DMS53 (cell line): ENCODE results near the gene NT5DC4.

Source experiments
- DNase-seq: peaks from one replicate; lab custom pipeline; 2025; lab: John Stamatoyannopoulos, UW

The NT5DC4 gene

DNA sequence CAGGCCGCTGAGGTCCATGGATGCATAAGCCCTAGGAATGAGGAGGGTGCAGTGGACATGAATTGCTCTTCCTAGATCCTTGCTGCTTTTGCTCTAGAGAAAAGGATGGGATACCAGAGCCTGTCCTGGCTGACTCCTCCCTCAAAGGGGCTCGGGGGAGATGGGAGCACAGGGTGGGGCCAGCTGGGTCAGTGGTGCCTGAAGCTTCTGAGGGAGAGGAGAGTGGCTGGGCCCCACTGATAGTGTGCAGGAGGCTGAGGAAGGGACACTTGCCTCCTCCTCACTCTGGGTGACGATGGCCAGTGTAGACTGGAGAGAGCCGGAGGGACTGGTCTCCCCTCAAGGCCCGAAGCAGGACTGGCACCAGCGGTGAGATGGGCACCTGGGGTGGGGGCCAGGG lies at the start of gene NT5DC4:
Gene NT5DC4 (plus strand): TSS at position 236 of the 400 bp plus-strand sequence. CDS start 60 bp downstream, at position 296.
- DNase-seq = no peak

DNA sequence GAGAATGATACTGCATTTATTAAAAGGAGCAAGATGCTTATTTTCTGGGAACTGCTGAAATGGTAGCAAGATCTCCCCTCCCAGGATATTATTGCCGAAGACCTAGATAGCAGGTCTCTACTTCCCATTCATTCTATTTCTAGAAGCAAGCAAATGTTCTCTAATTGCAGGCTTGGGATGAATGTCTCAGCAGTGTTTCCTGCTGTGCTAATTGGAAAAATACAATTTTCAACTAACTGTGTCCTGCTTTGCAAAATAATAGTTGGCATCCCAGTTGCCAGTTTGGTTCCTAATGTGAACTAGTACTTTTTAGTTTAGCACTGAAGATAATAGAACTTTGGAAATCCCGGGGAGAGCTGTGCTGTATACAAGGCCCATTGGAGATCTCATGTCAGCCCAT lies 49.0 kb upstream of the NT5DC4 start:
- no peak for DNase-seq

DNA sequence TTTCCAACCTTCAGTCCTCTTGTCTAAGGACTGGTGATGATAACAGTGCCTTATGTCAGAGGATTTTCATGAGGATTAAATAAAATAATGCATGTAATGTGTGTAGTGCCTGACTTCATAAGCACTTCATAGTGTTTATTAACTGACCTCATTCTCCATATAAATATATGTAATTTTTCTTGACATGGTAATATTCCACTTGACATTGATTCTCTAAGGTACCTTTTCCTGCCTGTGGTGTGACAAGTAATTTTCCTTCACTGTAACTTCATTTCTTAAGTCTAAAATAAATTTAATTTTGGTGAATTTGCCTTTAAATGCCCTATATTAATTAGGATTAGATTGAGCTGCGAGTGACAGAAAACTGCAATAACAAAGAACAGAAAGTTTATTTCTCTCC lies 47.8 kb upstream of the NT5DC4 start:
- no peak for DNase-seq

DNA sequence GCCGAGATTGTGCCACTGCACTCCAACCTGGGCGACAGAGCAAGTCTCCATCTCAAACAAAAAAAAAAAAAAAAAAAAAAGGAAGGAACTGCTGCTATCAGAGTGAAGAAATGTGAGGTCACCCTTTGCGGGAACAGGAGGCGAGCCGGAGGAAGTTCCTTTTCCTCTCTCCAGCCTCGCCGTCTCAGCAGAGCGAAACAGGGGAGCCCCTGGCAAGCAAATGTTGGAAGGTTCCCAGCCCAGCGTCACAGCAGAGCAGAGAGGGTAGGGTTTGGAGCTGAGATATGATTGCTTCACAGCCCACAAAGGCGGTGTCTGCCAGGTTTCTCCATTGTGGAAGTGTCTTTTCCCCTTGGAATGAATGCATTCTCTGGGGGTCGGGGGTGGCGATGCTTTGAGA lies 46.6 kb upstream of the NT5DC4 start:
- no peak for DNase-seq

DNA sequence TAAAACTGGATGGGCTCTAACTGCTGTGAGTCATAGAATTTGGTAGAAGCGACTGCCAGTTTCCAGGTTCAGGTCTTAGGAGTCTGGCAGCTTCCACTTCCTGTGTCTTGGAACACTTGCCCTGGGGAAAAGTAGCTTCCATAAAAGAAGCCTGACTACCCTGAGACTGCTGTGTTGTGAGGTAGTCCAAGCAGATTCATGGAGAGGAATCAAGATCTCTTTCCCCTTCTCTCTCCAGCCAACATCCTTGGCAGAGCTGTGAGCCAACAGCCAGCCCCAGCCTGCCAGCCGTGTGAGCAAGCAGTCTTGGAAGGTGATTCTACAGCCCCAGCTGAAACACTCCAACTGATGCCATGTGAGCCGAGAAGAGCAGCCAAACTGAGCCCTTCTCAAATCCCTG lies 41.3 kb upstream of the NT5DC4 start:
- no peak for DNase-seq

DNA sequence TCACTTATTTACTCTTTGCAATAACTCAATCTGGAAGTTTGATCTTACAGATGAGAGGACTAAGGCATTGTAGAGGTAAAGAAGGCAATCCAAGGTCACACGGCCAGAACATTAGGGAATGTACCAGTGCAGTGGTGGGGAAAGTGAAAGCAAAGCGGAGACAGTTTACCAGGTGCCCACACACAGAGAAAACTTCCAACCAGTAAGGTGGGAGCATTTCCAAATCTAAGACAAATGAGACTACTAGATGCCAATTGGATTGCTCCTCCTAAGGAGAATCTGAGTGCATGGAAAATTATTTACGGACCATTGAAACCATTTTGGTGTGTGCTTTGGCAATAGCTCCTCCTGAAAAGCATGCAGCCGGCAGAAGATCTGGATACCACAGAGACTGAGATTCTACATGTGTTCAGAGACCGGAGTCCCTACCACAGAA lies 40.1 kb upstream of the NT5DC4 start:
- no peak for DNase-seq

DNA sequence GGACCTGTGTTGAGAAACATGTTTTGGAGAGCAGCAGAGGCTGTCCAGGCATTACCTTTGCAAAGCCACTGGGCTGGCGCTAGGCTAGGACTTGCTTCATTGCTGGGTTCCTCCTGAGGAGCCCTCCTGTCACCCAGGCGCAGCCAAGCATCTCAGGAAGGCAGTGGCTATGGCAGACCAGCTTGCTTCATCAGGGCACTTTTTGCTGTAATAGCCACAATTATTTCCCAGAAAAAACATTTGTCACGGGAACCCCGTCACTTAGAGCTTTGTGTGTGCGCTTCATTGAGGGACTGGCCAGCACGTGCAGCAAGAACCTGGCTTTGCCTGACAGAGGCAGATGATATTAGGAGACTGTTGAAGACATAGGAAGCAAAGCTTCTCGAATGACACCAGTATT lies 38.7 kb upstream of the NT5DC4 start:
- DNase-seq = no peak

DNA sequence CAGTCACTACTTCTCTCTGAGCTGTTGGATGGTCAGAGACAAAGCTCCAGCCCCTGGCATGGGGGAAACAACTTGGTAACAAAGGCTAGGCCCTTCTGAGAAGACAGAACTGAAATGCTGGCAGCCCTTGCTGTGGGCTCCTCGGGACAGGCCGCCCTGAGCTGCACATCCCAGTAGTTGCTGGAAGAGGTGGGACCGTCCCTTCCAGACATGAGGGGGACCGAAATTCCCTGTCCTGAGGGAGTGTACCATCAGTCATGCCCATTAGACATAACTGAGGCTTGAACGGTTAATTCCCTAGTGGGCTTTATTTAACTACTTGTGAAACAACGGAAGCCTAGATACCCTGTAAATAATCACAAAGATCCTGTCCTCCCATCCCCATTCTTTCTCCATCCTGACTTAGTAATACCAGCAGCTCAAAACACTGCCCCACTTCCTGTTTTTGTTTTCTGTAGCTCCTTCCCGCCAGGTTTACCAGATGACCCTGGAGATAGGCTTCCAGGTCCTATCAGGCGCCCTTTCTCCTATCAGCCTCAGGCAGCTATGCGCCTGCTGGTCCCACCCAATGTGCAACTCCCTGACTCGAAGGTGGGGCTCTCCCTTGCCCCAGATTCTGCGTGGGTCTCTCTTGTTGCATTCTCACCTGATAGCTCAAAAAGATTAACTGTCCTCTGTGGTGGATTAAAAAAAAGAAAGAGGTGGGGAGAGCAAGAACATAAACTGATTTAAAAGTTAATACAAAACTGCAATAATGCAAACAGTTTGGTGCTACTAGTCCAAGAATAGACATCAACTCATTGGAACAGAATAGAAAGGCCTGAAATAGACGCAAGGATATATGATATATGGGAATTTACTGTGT lies 37.0 kb upstream of the NT5DC4 start:
- no peak for DNase-seq

DNA sequence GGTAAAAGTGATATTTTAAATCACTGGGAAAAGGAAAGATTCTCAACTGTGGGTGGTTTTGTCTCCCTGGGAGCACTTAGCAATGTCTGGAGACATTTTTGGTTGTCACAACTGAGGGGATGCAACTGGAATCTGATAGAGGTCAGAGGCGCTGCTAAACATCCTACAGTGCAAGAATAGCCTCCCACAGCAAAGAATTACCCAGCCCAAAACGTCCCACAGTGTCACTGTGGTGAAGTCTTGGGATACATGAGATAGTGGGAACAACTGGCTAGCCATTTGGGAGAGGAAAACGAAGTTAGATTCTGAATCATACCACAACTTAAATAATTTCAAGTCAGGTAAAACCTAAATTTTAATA lies 36.4 kb upstream of the NT5DC4 start:
- DNase-seq = no peak

DNA sequence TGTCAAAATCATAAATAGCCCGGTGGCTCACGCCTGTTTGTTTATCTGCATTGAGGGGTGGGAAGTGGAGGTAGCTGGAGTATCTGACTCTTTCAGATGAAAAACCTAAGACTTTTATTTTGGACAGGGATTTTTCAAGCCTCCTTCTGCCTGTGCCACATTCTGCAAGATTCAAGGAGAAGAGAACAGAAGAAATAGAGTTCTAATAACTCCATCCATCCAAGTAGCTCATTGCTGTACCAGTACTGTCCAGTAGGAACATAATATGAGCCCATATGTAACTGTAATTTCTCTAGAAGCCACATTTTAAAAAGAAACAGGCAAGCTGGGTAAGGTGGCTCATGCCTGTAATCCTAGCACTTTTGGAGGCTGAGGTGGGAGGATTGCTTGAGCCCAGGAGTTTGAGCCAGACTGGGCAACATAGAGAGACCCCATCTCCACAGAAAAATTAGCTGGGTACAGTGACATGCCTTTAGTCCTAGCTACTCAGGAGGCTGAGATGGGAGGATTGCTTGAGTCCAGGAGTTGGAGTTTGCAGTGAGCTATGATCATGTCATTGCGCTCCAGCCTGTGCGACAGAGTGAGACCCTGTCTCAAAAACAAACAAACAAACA lies 35.4 kb upstream of the NT5DC4 start:
- DNase-seq = peak; percentile 29

DNA sequence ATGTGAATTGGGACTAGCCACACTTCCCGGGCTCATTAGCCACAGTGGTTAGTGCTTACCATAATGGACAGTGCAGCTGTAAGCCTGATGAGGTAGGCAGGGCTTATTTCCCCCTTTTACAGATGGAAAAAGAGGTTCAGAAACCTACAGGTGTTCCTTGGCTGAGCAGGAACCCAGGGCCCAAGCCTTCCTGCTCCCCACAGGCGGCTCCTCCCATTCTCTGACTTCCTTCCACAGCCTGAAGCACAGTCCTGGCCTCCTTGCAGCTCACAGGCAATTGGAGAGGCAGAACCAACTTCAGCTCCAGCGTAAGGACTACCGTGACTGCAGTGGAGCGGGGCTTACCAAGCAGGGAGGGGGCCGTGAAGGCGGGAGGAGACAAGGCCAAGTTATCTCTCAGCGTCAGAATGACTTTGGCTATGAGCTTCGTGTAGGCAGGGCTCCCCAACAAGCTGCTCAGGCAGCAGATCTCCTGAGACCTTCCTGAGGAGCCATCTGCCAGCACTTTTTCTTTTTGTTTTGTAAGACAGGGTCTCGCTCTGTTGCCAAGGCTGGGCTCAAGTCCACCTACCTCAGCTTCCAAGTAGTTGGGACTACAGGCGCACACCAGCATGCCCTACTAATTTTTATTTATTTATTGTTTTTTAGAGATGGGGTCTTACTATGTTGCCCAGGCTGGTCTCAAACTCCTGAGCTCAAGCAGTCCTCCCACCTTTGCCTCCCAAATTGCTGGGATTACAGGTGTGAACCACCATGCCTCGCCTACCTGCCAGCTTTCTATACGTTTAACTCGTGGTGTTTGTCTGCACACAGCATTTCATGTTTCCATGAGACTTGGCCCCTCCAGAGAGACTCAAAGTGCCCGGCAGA lies 34.2 kb upstream of the NT5DC4 start:
- DNase-seq = no peak

DNA sequence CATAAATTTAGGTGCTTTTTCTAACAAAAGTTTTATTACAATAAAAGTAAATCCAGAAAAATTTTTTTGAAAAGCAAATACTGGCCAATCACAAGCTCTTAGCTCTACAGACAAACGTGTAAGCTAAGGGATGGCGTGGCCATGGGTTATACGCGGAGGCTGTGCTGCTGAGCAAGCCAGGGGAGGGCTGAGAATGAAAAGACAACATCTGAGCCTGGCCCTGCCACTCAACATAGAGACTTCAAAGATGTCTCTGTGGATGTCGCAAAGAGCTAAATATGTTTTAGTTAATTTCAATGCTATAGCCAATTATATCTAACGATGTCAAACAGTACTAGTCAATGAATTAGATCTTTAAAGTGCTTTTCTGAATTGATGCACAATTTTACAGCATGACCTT lies 33.3 kb upstream of the NT5DC4 start:
- DNase-seq = no peak

DNA sequence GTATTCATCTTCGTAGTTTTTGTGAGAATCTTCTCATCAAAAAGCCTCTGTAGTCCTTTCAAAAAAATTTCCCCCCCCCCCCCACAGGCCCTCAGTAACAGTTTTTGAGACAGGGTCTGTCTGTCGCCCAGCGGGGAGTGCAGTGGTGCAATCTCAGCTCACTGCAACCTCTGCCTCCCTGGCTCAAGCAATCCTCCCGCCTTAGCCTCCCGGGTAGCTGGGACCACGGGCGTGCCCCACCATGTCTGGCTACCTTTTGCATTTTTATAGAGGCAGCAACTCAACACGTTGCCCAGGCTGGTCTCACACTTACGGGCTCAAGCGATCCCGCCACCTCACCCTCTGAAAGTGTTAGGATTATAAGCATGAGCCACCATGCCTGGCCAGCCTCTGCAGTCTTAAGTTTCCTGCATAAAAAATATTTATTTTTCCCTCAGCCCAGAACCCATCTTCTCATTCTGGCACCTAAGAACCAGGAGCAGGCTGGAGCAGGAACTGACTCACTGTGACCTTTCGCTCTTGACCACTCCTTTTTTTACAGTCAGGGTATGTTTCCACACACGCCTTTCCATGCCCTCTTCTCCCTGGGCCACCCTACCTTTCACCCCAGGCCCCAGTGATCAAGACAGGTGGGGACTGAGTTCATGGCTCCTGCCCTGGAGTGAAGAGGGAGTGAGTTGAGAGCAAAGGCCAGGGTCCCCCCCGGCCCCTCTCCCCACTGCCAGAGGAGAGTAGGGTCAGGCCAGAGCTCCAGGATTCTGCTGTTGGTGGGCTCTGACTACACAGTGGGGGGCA lies 32.5 kb upstream of the NT5DC4 start:
- DNase-seq = no peak

DNA sequence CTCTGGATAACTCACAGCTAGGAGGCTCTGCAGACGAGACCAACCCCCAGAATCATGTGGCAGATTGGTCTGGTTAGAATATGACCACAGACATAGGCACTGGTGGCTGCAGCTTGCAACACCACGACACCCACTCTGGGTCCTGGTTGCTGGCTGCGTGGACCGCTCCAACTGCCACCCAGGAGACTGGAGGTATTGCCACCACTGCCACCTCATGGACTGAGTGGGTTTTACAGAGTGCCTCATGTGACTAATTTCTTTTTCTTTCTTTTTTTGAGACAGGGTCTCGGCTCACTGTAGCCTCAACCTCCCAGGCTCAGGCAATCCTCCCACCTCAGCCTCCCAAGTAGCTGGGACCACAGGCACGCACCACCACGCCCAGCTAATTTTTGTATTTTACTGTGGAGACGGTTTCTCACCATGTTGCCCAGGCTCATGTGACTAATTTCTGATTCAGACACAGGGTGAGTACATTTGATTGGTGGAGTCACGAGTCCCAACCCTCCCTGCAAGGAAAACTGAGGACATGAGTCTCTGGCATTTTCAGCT lies 29.9 kb upstream of the NT5DC4 start:
- peak; percentile 85 for DNase-seq

DNA sequence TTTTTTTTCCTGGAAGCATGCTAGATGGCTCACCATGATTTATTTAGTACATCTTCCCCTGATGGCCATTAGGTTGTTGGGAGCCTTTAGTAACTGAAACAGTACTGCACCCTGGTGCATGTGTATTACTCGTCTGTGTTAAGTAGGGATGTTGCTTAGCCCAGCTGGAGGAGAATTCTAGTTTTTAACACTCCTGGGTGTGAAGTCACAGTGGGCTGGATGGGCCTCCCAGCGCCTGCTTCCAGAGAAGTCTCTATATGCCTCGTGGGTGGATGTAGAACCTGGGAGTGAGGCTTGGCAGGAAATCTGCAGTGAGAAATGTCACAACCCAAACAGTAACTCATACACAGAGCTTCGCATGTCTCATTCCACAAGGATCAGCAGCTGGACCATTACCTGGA lies 28.9 kb upstream of the NT5DC4 start:
- no peak for DNase-seq

DNA sequence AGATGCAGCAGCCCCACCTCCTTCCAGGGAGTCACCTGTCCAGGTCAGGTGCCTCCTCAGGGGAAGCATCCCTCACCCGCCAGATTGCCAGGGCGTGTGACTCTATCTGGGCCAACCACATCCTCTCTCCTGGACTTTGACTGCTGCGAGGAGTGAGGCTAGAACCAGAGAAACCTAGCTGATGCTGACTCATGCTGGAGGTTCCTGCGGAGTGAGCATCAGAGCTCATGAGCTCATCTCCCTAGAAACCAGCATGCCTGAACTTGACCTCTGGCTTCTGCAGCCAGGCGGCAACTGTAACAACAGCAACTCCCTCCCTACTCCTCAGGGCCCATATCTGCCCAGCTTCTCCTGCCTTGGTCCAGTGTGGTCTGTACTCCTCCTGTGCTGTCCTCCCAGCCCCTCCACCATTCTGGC lies 28.3 kb upstream of the NT5DC4 start:
- DNase-seq = peak; percentile 100

DNA sequence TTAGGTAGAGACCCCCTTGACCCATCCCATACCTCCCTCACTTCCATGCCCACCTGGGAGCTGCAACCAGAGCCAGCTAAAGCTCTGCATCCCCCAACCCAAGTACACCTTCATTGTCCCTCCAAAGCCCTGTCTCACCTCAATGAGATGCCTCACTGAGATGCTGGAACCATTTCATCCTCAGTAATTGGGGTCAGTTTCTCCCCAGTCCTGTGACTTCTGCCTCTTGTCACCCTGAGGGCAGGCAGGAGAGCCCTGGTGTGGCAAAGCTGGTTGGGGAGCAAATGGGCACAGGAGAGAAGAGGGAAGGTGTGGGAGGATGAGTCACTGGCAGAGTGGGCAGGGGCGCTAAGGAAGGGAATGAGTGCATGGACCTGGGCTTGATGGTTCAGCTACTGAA lies 27.9 kb upstream of the NT5DC4 start:
- peak; percentile 69 for DNase-seq

DNA sequence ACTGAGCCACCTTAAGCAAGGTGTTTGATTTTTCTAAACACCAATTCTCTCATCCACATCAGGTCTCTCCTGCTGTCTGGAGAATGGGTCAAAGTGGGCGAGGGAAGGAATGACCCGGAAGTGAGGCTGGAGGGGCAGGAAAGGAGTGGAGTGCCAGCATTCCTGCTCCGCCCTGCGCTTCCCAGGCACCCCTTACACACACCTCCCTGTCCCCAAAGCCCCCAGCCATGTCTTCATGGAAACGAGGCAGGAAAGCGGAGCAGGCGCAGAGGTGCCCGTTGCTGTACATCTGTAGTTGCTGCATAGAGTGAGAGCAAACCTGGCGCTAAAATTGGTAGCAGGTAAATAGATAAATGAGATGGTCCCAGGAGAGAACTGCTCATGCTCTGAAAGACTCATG lies 27.2 kb upstream of the NT5DC4 start:
- DNase-seq = no peak

DNA sequence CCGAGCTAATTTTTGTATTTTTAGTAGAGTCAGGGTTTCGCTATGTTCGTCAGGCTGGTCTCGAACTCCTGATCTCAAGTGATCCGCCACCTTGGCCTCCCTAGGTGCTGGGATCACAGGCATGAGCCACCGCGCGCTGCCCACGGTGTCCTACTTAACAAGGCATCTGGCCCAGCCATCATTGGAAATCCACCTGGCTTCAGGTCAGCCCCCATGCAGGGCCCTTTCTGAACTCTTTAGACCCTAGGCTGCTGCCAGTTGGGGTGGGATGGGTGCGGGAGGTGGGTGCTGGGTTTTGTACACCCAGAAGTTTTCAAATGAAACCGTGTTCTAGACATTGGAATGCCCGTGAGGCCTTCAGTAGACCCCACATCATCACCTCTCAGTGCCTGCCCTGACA lies 26.6 kb upstream of the NT5DC4 start:
- DNase-seq = no peak

DNA sequence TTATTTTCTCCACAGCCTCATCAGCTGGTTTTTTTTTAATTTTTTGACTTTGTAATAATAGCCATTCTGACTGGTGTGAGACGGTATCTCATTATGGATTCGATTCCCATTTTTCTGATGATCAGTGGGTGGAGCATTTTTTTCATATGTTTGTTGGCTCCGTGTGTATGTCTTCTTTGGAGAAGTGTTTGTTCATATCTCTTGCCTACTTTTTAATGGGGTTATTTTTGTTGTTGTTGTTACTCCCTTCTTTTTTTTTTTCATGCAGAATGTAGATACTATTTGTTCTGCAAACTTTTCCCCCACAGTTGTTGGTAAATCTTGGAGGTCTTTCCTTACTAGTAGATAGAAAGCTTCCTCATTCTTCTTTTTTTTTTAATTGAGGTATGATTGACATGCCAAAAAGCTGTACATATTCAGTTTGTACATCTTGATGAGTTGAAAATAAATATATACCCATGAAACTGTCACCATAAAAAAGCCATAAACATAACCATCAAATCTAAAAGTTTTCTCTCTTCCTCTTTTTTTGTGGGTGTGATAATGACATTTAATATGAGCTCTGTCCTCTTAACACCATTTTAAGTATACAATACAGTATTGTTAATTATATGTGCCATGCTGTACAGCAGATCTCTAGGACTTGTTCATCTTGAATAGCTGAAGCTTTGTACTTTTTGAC lies 21.8 kb upstream of the NT5DC4 start:
- DNase-seq = no peak
